ENCODE measurements around the gene TUBGCP3.

GRCh38 chr13:112583592-112584277 is 4.2 kb downstream of the TUBGCP3 start:
- TF ChIP-seq CTCF (IDR thresholded peaks at IDR 0.05; ENCODE audit: poor library complexity, severe bottlenecking) (no peak), EZH2 (IDR thresholded peaks at IDR 0.05; ENCODE audit: borderline replicate concordance, insufficient read depth, low read length, poor library complexity, severe bottlenecking) (no peak), TAF1 (IDR thresholded peaks at IDR 0.05; ENCODE audit: low read depth) (no peak), POLR2AphosphoS5 (IDR thresholded peaks at IDR 0.05) (no peak), EP300 (conservative IDR thresholded peaks at IDR 0.05; ENCODE audit: poor library complexity, severe bottlenecking) (no peak)
